ENCODE measurements around the gene PPP4R4. TPM values are rescaled to one million over a fixed set of nuclear protein-coding genes. Genes with fewer than 3 reads are reported as not detected.

The PPP4R4 gene
- total RNA-seq, 1 donor from 2014 or later: 5.9 TPM

GRCh38 chr14:94291159-94291905, 117.2 kb downstream of the PPP4R4 start:
- no peak for TF ChIP-seq CTCF (IDR thresholded peaks at IDR 0.05)
- ATAC-seq (no peak), DNase-seq (no peak)
- peaks cover 4% of the 10 kb centered on the region for H3K27me3 ChIP-seq (ENCODE audit: low read depth)
- intact Hi-C loops (cut with DNase I): no loop called here
- no peak overlapping the region for H3K27ac ChIP-seq
- no peaks in the 10 kb centered on the region for H3K9me3 ChIP-seq
- H3K36me3 ChIP-seq: no peaks in the 10 kb centered on the region
- H3K4me1 ChIP-seq: no peaks in the 10 kb centered on the region
- no peak overlapping the region for H3K4me3 ChIP-seq

GRCh38 chr14:94291906-94292525, 117.9 kb downstream of the PPP4R4 start:
- ATAC-seq (no peak), DNase-seq (no peak)
- Histone ChIP-seq H3K36me3 (no peaks in the 10 kb centered on the region), H3K9me3 (no peaks in the 10 kb centered on the region), H3K27ac (no peak overlapping the region), H3K4me1 (no peaks in the 10 kb centered on the region), H3K4me3 (no peak overlapping the region), H3K27me3 (ENCODE audit: low read depth) (peaks cover 6% of the 10 kb centered on the region)
- intact Hi-C loops (cut with DNase I): no loop called here
- TF ChIP-seq CTCF (IDR thresholded peaks at IDR 0.05): no peak

- peaks cover 6% of the 10 kb centered on the region for H3K27me3 ChIP-seq (ENCODE audit: low read depth)
- no peak for DNase-seq
- no peak for TF ChIP-seq CTCF (IDR thresholded peaks at IDR 0.05)
- H3K4me1 ChIP-seq: no peaks in the 10 kb centered on the region
- no peaks in the 10 kb centered on the region for H3K36me3 ChIP-seq
- ATAC-seq: no peak
- intact Hi-C loops (cut with DNase I): no loop called here
- H3K27ac ChIP-seq: no peak overlapping the region
- H3K9me3 ChIP-seq: no peaks in the 10 kb centered on the region
- H3K4me3 ChIP-seq: no peak overlapping the region
Observed at GRCh38 chr14:94292526-94292871, 118.4 kb downstream of the PPP4R4 start.

- no peak within 1 kb of the TSS for H3K27ac ChIP-seq
- H3K27me3 ChIP-seq (ENCODE audit: low read depth): peaks cover 8% of the 10 kb centered on the region
- ATAC-seq: no peak
- TF ChIP-seq CTCF (IDR thresholded peaks at IDR 0.05): no peak
- intact Hi-C loops (cut with DNase I): no loop called here
- no peak within 1 kb of the TSS for H3K4me3 ChIP-seq
- no peaks in the 10 kb centered on the region for H3K9me3 ChIP-seq
- no peak for DNase-seq
- no peaks in the 10 kb centered on the region for H3K36me3 ChIP-seq
- H3K4me1 ChIP-seq: no peaks in the 10 kb centered on the region
Observed at GRCh38 chr14:94292872-94293577, 118.9 kb downstream of the PPP4R4 start, which contains the start of gene SERPINA10. TSS of gene SERPINA10 (minus strand) at chr14:94293268. CDS start at chr14:94290593, 2,675 bp downstream.

- no peak overlapping the region for H3K4me3 ChIP-seq
- no peak overlapping the region for H3K27ac ChIP-seq
- ATAC-seq: no peak
- no peaks in the 10 kb centered on the region for H3K4me1 ChIP-seq
- DNase-seq: no peak
- H3K9me3 ChIP-seq: no peaks in the 10 kb centered on the region
- intact Hi-C loops (cut with DNase I): no loop called here
- TF ChIP-seq CTCF (IDR thresholded peaks at IDR 0.05): no peak
- H3K27me3 ChIP-seq (ENCODE audit: low read depth): peaks cover 12% of the 10 kb centered on the region
- no peaks in the 10 kb centered on the region for H3K36me3 ChIP-seq
Observed at GRCh38 chr14:94293578-94293924, 119.4 kb downstream of the PPP4R4 start.

All from lower lobe of right lung (tissue), 2 donors.